Endothelial cell of umbilical vein (primary cell): ENCODE results near the gene DGCR8. TPM values are rescaled to one million over a fixed set of nuclear protein-coding genes. Genes with fewer than 3 reads are reported as not detected.

Source experiments
- BruUV-seq: library from RNA; stranded (reverse); fragments of 400-500 nt; replicated peaks from 2 replicates; lab custom pipeline; 2021; lab: Mats Ljungman, UMichigan
- CTCF ChIA-PET: fragments of 300-600, 350-600 bp; sonication (Branson Sonifier 250); formaldehyde crosslinking; loops from one replicate; lab custom pipeline; 2021; ENCODE audit warnings: antibody characterized with exemption, inconsistent platforms; lab: Charles Lee
- POLR2A ChIA-PET: fragments of 300-600, 350-600 bp; sonication (Branson Sonifier 250); formaldehyde crosslinking; loops from one replicate; lab custom pipeline; 2021; ENCODE audit warnings: antibody characterized with exemption, inconsistent platforms; lab: Charles Lee
- DNase-seq: peaks from one replicate; pipeline ENCODE4 v3.0.0-alpha.2; 2011; ENCODE audit warnings: low read depth, low spot score
- FAIRE-seq: peaks from 2 replicates; lab custom pipeline; 2011; peaks lifted over from hg19 to GRCh38; lab: Jason Lieb, UNC
- H2AFZ ChIP-seq: 2 replicates; pipeline ENCODE4 v1.6.0; 2012; ENCODE audit warnings: low read depth, low read length, control low read depth, inconsistent platforms
- H3K27ac ChIP-seq: 2 replicates; pipeline ENCODE4 v1.5.1; 2011; ENCODE audit warnings: low read depth, mild to moderate bottlenecking, control low read depth, low read length, moderate library complexity; ENCODE audit not compliant: insufficient read depth
- H3K27me3 ChIP-seq, 2 experiments: 2 replicates each; pipeline versions ENCODE4 v1.6.0 to v1.6.1; 2011; ENCODE audit warnings: low read length in 2 of 2, mixed read lengths in 1 of 2; ENCODE audit not compliant: control insufficient read depth in 2 of 2, insufficient read depth in 2 of 2
- H3K36me3 ChIP-seq, 2 experiments: 2 replicates in 1 of 2; 3 replicates in 1 of 2; pipeline ENCODE4 v1.5.1; 2011; ENCODE audit warnings: low read length in 2 of 2, mild to moderate bottlenecking in 1 of 2, moderate library complexity in 1 of 2; ENCODE audit not compliant: control insufficient read depth in 2 of 2, insufficient read depth in 2 of 2; ENCODE audit errors: extremely low read depth in 1 of 2
- H3K4me1 ChIP-seq: 3 replicates; pipeline ENCODE4 v1.5.1; 2011; ENCODE audit warnings: mild to moderate bottlenecking, low read length; ENCODE audit not compliant: control insufficient read depth, insufficient read depth; ENCODE audit errors: extremely low read depth
- H3K4me2 ChIP-seq: 2 replicates; pipeline ENCODE4 v1.6.1; 2011; ENCODE audit warnings: low read length, control low read depth, mixed read lengths; ENCODE audit not compliant: insufficient read depth
- H3K4me3 ChIP-seq, 3 experiments: fragments of 200-600 bp in 1 of 3; sonication (generic), shearing (Covaris generic) in 1 of 3; replicated peaks in 1 of 3; 2 replicates each; pipeline ENCODE4 v1.5.1; 2011 to 2016; ENCODE audit warnings: control low read depth in 3 of 3, low read length in 3 of 3, mild to moderate bottlenecking in 2 of 3, inconsistent platforms in 1 of 3, low read depth in 1 of 3, moderate library complexity in 1 of 3; ENCODE audit not compliant: insufficient read depth in 1 of 3
- H3K79me2 ChIP-seq: 2 replicates; pipeline ENCODE4 v1.6.0; 2012; ENCODE audit warnings: low read length, inconsistent platforms; ENCODE audit not compliant: control insufficient read depth, insufficient read depth
- H3K9ac ChIP-seq: replicated peaks from 2 replicates; pipeline ENCODE3; 2011; ENCODE audit warnings: low read length, control low read depth; ENCODE audit not compliant: insufficient read depth; ENCODE audit errors: extremely low read depth
- H3K9me1 ChIP-seq: replicated peaks from 3 replicates; pipeline ENCODE4 v1.6.0; 2011; ENCODE audit warnings: mild to moderate bottlenecking, low read length; ENCODE audit not compliant: control insufficient read depth, insufficient read depth; ENCODE audit errors: extremely low read depth
- H3K9me3 ChIP-seq: replicated peaks from 2 replicates; pipeline ENCODE4 v1.5.1; 2012; ENCODE audit warnings: low read length, inconsistent platforms; ENCODE audit not compliant: control insufficient read depth, insufficient read depth
- H4K20me1 ChIP-seq: replicated peaks from 2 replicates; pipeline ENCODE3; 2011; ENCODE audit warnings: mild to moderate bottlenecking, low read length; ENCODE audit not compliant: control insufficient read depth, insufficient read depth; ENCODE audit errors: extremely low read depth
- EZH2 ChIP-seq: IDR thresholded peaks from 2 replicates; pipeline ENCODE4 v1.6.1; 2012; ENCODE audit warnings: borderline replicate concordance, low read depth, mild to moderate bottlenecking, moderate library complexity, low read length, inconsistent platforms; ENCODE audit not compliant: severe bottlenecking
- FOS ChIP-seq: IDR thresholded peaks from 2 replicates; pipeline ENCODE4 v1.6.1; 2011; ENCODE audit warnings: mild to moderate bottlenecking, low read length, moderate library complexity, borderline replicate concordance; ENCODE audit not compliant: insufficient read depth
- GATA2 ChIP-seq: IDR thresholded peaks from 2 replicates; pipeline ENCODE4 v1.7.0; 2011; ENCODE audit warnings: low read depth, mild to moderate bottlenecking, moderate library complexity, mixed read lengths, low read length; ENCODE audit not compliant: insufficient read length, insufficient read depth
- JUN ChIP-seq: IDR thresholded peaks from 2 replicates; pipeline ENCODE4 v1.6.1; 2011; ENCODE audit warnings: borderline replicate concordance, low read depth; ENCODE audit not compliant: insufficient read length, insufficient read depth
- MYC ChIP-seq: IDR thresholded peaks from one replicate; pipeline ENCODE4 v1.6.1; 2011; ENCODE audit warnings: mild to moderate bottlenecking, low read depth, low read length
- POLR2A ChIP-seq: IDR thresholded peaks from 2 replicates; pipeline ENCODE4 v1.6.1; 2012; ENCODE audit warnings: low read depth, mild to moderate bottlenecking, control low read depth, low read length
- POLR2AphosphoS5 ChIP-seq: IDR thresholded peaks from 2 replicates; pipeline ENCODE4 v1.6.1; 2012; ENCODE audit warnings: low read depth, mild to moderate bottlenecking, control low read depth, low read length, moderate library complexity; ENCODE audit not compliant: insufficient read depth
- dilution Hi-C: fragments of 300-500 bp; cut with MboI; formaldehyde crosslinking; loops from one replicate; pipeline ENCODE4 v1.15.0; 2019; ENCODE audit warnings: low sequenced_read_pairs; ENCODE audit not compliant: extremely low pct_ligation_motif_present
- intact Hi-C: fragments of 100-400 bp; cut with micrococcal nuclease; formaldehyde crosslinking; loops from one replicate; pipeline ENCODE4 v1.10.0; 2022
- polyA plus RNA-seq, 4 experiments: library from polyadenylated mRNA; depleted of rRNA in 3 of 4; stranded (reverse) in 3 of 4; unstranded in 1 of 4; fragments of >200 nt; gene quantifications; 2 replicates each; pipeline versions ENCODE4 v1.2.1 to v1.2.3, GENCODE V29; 2011 to 2012; ENCODE audit warnings: missing spikeins in 1 of 4
- total RNA-seq: library from RNA; stranded (reverse); gene quantifications from 2 replicates; pipeline ENCODE4 v1.2.3, GENCODE V29; 2021
- TF ChIP-seq, protein P1 (sequence below): IDR thresholded peaks from 2 replicates; pipeline ENCODE4 v1.6.1; 2011; ENCODE audit not compliant: insufficient read depth, insufficient read length
- TF ChIP-seq, protein P2 (sequence below), 2 donors: IDR thresholded peaks; 1 replicate in 1 of 2; 2 replicates in 1 of 2; pipeline ENCODE4 v1.5.1; 2011; ENCODE audit warnings: low read length in 2 of 2, mild to moderate bottlenecking in 2 of 2, moderate library complexity in 2 of 2, control low read depth in 1 of 2, inconsistent platforms in 1 of 2, low read depth in 1 of 2; ENCODE audit not compliant: insufficient read depth in 1 of 2; ENCODE audit errors: extremely low read depth in 1 of 2

DGCR8 gene
- total and polyA plus RNA-seq, 2 donors (not counting 3 experiments of a cell fraction or from before 2014, with no cell fraction given) = 32.7 to 64.2 TPM

DNA sequence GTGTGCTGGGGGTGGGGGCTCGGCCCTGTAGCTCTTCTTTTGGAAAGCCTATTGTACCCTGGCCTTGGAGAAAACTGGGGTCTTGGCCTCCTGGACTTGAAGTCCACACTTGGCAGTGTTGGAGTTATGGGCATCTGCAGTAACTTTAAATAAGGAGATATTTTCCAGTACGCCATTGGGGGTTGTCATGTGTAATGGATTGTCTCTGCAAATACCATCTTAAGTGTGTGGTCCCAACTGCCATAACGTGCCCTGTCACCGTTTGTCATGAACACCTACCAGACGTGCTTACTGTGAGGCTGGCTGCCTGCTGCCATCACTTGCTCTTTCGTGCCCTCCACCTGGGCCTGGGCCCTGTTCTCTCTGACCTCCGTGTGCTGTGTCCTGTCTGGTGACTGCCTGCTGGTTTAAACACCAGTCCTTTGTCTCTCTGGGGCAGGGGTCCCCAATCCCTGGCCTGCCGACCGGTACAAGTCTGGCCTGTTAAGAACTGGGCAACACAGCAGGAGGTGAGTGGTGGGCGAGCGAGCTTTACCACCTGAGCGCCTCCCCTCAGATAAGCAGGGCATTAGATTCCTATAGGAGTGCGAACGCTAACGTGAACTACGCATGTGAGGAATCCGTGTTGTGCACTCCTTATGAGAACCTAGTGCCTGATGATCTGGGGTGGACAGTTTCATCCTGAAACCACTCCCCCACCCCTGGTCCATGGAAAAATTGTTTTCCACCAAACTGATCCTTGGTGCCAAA lies 48.0 kb downstream of the DGCR8 start:
- no peak for FAIRE-seq

More for the DNA sequence above, 48.0 kb downstream of the DGCR8 start:
- Histone ChIP-seq H4K20me1 (no peaks in the 10 kb centered on the region), H2AFZ (no peak overlapping the region), H3K9me3 (no peaks in the 10 kb centered on the region), H3K9ac (no peak overlapping the region), H3K36me3 (peaks cover 5 to 27% of the 10 kb centered on the region in 2 experiments), H3K79me2 (peaks cover 22% of the 10 kb centered on the region), H3K4me3 (no peak overlapping the region), H3K27me3 (no peaks in the 10 kb centered on the region), H3K4me2 (no peak overlapping the region), H3K9me1 (no peaks in the 10 kb centered on the region), H3K4me1 (peaks cover 6% of the 10 kb centered on the region), H3K27ac (no peak overlapping the region)
- TF ChIP-seq MYC (no peak), JUN (no peak), EZH2 (no peak), FOS (no peak), GATA2 (no peak), POLR2AphosphoS5 (no peak), POLR2A (no peak)
- TF ChIP-seq, protein P1, sequence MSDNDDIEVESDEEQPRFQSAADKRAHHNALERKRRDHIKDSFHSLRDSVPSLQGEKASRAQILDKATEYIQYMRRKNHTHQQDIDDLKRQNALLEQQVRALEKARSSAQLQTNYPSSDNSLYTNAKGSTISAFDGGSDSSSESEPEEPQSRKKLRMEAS = no peak
- TF ChIP-seq, protein P2, sequence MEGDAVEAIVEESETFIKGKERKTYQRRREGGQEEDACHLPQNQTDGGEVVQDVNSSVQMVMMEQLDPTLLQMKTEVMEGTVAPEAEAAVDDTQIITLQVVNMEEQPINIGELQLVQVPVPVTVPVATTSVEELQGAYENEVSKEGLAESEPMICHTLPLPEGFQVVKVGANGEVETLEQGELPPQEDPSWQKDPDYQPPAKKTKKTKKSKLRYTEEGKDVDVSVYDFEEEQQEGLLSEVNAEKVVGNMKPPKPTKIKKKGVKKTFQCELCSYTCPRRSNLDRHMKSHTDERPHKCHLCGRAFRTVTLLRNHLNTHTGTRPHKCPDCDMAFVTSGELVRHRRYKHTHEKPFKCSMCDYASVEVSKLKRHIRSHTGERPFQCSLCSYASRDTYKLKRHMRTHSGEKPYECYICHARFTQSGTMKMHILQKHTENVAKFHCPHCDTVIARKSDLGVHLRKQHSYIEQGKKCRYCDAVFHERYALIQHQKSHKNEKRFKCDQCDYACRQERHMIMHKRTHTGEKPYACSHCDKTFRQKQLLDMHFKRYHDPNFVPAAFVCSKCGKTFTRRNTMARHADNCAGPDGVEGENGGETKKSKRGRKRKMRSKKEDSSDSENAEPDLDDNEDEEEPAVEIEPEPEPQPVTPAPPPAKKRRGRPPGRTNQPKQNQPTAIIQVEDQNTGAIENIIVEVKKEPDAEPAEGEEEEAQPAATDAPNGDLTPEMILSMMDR (IDR thresholded peaks at IDR 0.05; ENCODE audit: extremely low read depth in 1 of 2, insufficient read depth in 1 of 2, low read depth in 1 of 2, low read length in 2 of 2) = no peak
- dilution Hi-C loops (no loop called here), intact Hi-C loops (no loop called here)
- POLR2A ChIA-PET = interaction anchor here (0.6 kb wide), 1 partner anchor 168 kb away, joined by 4 read pairs; no protein-coding TSS in a partner anchor
- DNase-seq = no peak
- CTCF ChIA-PET = interaction anchor here (1.7 kb wide), 1 partner anchor 115 kb away, joined by 7 read pairs; no protein-coding TSS in a partner anchor
- no TSS peak for BruUV-seq
